Uterus (tissue), 4 donors: ENCODE data around the gene NKD2. TPM values are rescaled to one million over a fixed set of nuclear protein-coding genes. Genes with fewer than 3 reads are reported as not detected.

Source experiments
- DNase-seq, 2 donors: peaks; one replicate each; pipeline ENCODE4 v3.0.0-alpha.2; 2019 to 2020
- H3K27ac ChIP-seq, 2 donors: fragments of 200-600 bp; sonication (generic); 1 replicate in 1 of 2; 2 replicates in 1 of 2; pipeline ENCODE4 v1.5.1; 2016 to 2018
- H3K27me3 ChIP-seq, 2 donors: fragments of 200-600 bp; sonication (generic); one replicate each; pipeline ENCODE4 v1.5.1; 2018 to 2019; ENCODE audit warnings: control low read depth in 1 of 2
- H3K36me3 ChIP-seq, 2 donors: fragments of 200-600 bp; sonication (generic); one replicate each; pipeline ENCODE4 v1.5.1; 2019; ENCODE audit warnings: control low read depth in 1 of 2
- H3K4me1 ChIP-seq, 2 donors: fragments of 200-600 bp; sonication (generic); one replicate each; pipeline ENCODE4 v1.5.1; 2018 to 2019; ENCODE audit warnings: control low read depth in 1 of 2
- H3K4me3 ChIP-seq, 2 donors: fragments of 200-600 bp; sonication (generic); 1 replicate in 1 of 2; 2 replicates in 1 of 2; pipeline ENCODE4 v1.5.1; 2018 to 2019; ENCODE audit warnings: mild to moderate bottlenecking in 1 of 2
- H3K9me3 ChIP-seq, 2 donors: fragments of 200-600 bp; sonication (generic); one replicate each; pipeline ENCODE4 v1.5.1; 2019; ENCODE audit warnings: control low read depth in 1 of 2
- CTCF ChIP-seq, 4 experiments: fragments of 200-600 bp in 2 of 4; fragments of 450-650 bp in 2 of 4; sonication (generic) in 2 of 4; IDR thresholded peaks; one replicate each; pipeline ENCODE4 v1.5.1; 2016 to 2019; ENCODE audit warnings: antibody characterized with exemption in 4 of 4, mild to moderate bottlenecking in 2 of 4, moderate library complexity in 1 of 4
- POLR2A ChIP-seq, 2 donors: fragments of 450-650 bp; IDR thresholded peaks; one replicate each; pipeline ENCODE4 v1.6.1; 2016; ENCODE audit warnings: antibody characterized with exemption in 2 of 2, mild to moderate bottlenecking in 1 of 2, moderate library complexity in 1 of 2
- intact Hi-C: fragments of 100-400 bp; cut with DNase I; formaldehyde crosslinking; loops from one replicate; pipeline ENCODE4 v1.15.1; 2023; ENCODE audit warnings: low total_unique reads
- total RNA-seq, 4 donors: library from RNA; depleted of rRNA in 3 of 4; stranded (reverse); fragments of >200 nt in 3 of 4; gene quantifications; one replicate each; pipeline versions ENCODE4 v1.1.0 to v1.2.4, GENCODE V29; 2014 to 2023
- donor health status: DM: yes; HTN: yes; CAD: no.

Gene NKD2
- total RNA-seq, 4 donors from 2014 or later = 2.5 to 11.1 TPM; not detected in 2

GRCh38 chr5:1035421-1036405 is 27.1 kb downstream of the NKD2 start:
- Histone ChIP-seq H3K27ac (no peak overlapping the region), H3K9me3 (no peaks in the 10 kb centered on the region), H3K36me3 (no peaks in the 10 kb centered on the region), H3K27me3 (no peaks in the 10 kb centered on the region), H3K4me1 (no peaks in the 10 kb centered on the region), H3K4me3 (no peak overlapping the region)
- intact Hi-C loops = no loop called here
- TF ChIP-seq POLR2A (IDR thresholded peaks at IDR 0.05) (no peak), CTCF (IDR thresholded peaks at IDR 0.05) (no peak)
- DNase-seq = no peak

- H3K27ac ChIP-seq = no peak overlapping the region
- no peaks in the 10 kb centered on the region for H3K4me1 ChIP-seq
- H3K4me3 ChIP-seq = no peak overlapping the region
- no peaks in the 10 kb centered on the region for H3K9me3 ChIP-seq
- no peaks in the 10 kb centered on the region for H3K27me3 ChIP-seq
- intact Hi-C loops = no loop called here
- DNase-seq = no peak
- no peaks in the 10 kb centered on the region for H3K36me3 ChIP-seq
- no peak for TF ChIP-seq CTCF (IDR thresholded peaks at IDR 0.05)
- TF ChIP-seq POLR2A (IDR thresholded peaks at IDR 0.05) = no peak
Measured at GRCh38 chr5:1036504-1037122, 28.0 kb downstream of the NKD2 start.

GRCh38 chr5:1037123-1037670 is 28.6 kb downstream of the NKD2 start:
- DNase-seq = no peak
- TF ChIP-seq CTCF (IDR thresholded peaks at IDR 0.05) (no peak), POLR2A (IDR thresholded peaks at IDR 0.05) (no peak)
- Histone ChIP-seq H3K36me3 (no peaks in the 10 kb centered on the region), H3K4me1 (no peaks in the 10 kb centered on the region), H3K27me3 (no peaks in the 10 kb centered on the region), H3K9me3 (no peaks in the 10 kb centered on the region), H3K4me3 (no peak overlapping the region), H3K27ac (no peak overlapping the region)
- intact Hi-C loops = no loop called here

- no peak overlapping the region for H3K27ac ChIP-seq
- no peak for DNase-seq
Measured at GRCh38 chr5:1037671-1038416, 29.2 kb downstream of the NKD2 start.

More at GRCh38 chr5:1037671-1038416, 29.2 kb downstream of the NKD2 start:
- Histone ChIP-seq H3K4me1 (no peaks in the 10 kb centered on the region), H3K9me3 (no peaks in the 10 kb centered on the region), H3K4me3 (no peak overlapping the region), H3K27me3 (no peaks in the 10 kb centered on the region), H3K36me3 (no peaks in the 10 kb centered on the region)
- intact Hi-C loops = no loop called here
- TF ChIP-seq CTCF (IDR thresholded peaks at IDR 0.05) (no peak), POLR2A (IDR thresholded peaks at IDR 0.05) (no peak)
